Astrocyte of the spinal cord (primary cell): ENCODE measurements around the gene GLIS1.

Source experiments
- DNase-seq: peaks from one replicate; pipeline ENCODE4 v3.0.0; 2011; ENCODE audit warnings: low read depth, low spot score
- H3K4me3 ChIP-seq: 2 replicates; pipeline ENCODE4 v1.5.1; 2011; ENCODE audit warnings: low read depth, mild to moderate bottlenecking, low read length, moderate library complexity
- CTCF ChIP-seq: IDR thresholded peaks from 2 replicates; pipeline ENCODE4 v1.5.1; 2012; ENCODE audit warnings: low read depth, mild to moderate bottlenecking, low read length, inconsistent platforms
- in situ Hi-C: cut with HindIII; loops from 2 replicates; pipeline ENCODE4 v1.10.0; 2017; ENCODE audit warnings: low sequenced_read_pairs

GLIS1 gene

DNA sequence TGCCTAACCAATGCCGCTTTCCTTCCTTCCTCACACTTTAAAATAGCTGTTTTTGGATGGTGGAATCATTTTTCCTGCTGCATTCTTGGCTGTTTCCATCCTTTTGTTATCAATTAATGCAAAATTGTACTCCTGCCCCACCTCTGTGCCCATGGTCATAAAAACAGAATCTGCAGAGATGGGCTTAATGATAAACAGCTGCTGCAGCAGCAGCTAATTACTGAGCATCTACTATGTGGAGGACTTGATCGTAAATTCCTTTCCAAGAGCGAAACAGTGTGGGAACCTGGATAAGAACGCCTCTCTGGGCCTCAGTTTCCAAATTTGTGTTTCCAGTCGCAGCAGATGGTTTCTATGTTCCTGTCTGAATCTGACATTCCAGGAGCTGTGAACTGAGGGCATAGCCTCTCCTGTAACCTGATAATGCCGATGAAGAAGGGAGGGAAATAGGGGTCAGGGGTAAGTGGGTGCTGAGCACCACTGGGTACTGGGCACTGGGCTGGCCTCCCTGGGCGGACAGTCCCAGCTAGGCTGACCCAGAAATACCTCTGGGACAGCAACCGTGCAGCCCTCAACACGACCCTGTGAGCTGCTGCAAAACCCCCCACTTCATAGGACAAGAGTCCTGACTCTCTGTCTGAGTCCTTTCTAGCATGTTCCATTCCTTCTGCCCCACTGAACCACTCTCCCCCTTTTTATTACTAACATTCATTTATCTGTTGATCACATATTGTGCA is 158.1 kb downstream of the GLIS1 start:
- no peak overlapping the region for H3K4me3 ChIP-seq
- DNase-seq, result no peak
- in situ Hi-C loops, result no loop called here
- no peak for TF ChIP-seq CTCF

GRCh38 chr1:53580009-53580400 is 159.0 kb downstream of the GLIS1 start:
- in situ Hi-C loops, result no loop called here
- no peak overlapping the region for H3K4me3 ChIP-seq
- no peak for DNase-seq
- TF ChIP-seq CTCF, result no peak

DNA sequence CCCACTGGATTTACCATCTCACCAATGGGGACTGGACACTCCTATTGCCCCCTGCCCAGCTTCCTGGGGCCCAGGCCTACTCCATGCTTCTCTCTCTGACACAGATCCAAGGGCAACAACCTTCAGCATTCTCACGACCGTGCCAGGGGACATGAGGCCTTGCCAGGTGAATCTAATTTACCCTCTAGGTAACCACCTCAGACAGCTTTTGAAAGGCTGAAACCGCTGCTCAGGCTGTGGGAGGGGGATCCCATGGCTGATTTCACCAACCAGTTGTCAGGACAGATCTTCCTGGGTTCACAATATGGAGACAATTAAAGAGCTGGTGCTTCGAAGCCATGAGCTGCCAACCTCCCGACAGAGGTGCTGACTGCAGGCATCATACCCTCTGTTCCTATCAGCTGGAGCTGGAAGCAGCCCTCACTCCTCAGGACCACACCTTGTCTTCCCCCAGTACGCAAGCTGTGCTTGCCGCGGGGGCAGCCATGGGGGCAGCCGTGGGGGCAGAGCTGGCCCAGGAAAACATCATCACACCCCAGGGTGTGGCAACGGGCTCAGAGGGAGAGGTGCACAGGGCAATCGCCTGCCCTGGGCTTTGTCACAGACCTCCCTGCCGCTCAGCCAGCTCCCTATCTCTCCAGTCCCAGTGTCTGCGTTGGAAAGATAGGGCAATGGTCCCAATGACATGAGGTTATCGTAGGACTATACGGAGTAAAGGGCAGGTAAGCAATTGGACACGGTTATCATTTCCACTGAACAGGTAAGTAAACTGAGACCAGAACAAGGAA is 159.5 kb downstream of the GLIS1 start:
- in situ Hi-C loops, result no loop called here
- TF ChIP-seq CTCF, result no peak

GRCh38 chr1:53578358-53578757 is 160.6 kb downstream of the GLIS1 start:
- DNase-seq, result no peak
- TF ChIP-seq CTCF, result no peak
- in situ Hi-C loops, result no loop called here
- H3K4me3 ChIP-seq, result no peak overlapping the region

More for the DNA sequence above, 159.5 kb downstream of the GLIS1 start:
- H3K4me3 ChIP-seq, result no peak overlapping the region
- DNase-seq, result no peak

DNA sequence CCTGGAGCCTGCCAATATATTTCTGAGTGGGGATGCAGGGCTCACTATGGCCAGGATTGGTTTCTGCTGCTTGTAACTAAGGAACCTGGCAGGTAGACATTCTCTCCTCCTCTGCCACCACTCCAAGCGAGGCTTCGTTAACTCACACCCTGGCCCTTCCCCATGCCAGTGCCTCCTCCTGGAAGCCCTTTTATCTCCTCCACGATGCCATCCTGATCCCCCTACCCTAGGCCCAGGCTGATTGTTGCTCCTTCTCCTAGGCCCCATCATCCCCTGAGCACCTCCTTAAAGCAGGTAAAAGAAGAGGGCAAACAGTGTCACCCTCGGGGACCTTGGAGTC is 161.2 kb downstream of the GLIS1 start:
- TF ChIP-seq CTCF, result no peak
- no peak for DNase-seq
- H3K4me3 ChIP-seq, result no peak overlapping the region
- in situ Hi-C loops, result no loop called here

- DNase-seq, result no peak
- no peak overlapping the region for H3K4me3 ChIP-seq
- no peak for TF ChIP-seq CTCF
- in situ Hi-C loops, result no loop called here
Observed at GRCh38 chr1:53576866-53577760, 161.9 kb downstream of the GLIS1 start.
